Stimulated activated CD4-positive, alpha-beta T cell treated with anti-CD3 and anti-CD28 coated beads, Interleukin-15, amount 100 ng/mL, for 24 hours (primary cell): Measurements from ENCODE around the gene MSS51.
A peak's percentile ranks its signal among the peaks of the same experiment; 100 is the strongest.
"Not testable (repeated sequence)": the region's sequence is repeated elsewhere in the genome, so short reads cannot be mapped to it uniquely, and the experiment has no call there.

Experiments used
- DNase-seq: peaks from one replicate; pipeline ENCODE4 v3.0.0-alpha.2; 2020

MSS51 gene

DNA sequence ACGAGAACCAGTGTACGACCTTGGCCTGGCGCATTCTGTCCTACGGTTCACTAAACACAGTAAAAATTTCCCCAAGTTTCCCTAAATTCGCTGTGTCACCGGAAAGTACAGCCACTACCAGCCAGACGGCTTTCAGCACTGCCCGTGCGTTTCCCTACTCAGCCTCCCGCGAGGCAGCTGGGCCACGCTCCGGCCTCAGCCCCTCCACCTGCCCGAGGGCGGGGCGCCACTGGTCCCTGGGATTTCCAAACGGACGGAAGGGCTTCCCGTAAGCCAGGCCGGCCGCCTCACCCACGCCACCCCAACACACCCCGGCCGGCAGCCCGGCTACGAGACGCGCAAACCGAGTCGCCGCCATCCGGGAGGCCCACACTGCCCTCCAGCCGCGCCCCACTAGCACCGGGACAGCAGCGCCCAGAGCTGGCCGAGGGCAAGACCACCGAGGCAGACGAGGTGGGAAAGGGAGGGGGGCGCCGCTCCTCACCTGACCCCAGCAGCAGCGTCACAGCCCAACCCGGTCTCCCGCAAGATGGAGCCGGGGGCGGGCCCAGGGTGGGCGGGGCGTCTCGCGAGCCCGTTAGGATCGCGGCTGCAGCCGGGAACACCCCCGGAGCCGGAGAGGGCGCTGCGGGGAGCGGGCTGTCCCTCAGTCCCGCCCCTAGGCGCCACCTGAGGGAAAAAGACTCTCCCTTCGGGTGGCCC, 19.7 kb downstream of the MSS51 start, which contains the start of gene ANXA7:
TSS of gene ANXA7 (minus strand) at position 531 of the 702 bp plus-strand sequence. CDS start 13,202 bp downstream, outside the sequence.
- peak; percentile 98 for DNase-seq

- peak; percentile 60 for DNase-seq
Observed at GRCh38 chr10:73413108-73413527, 20.2 kb downstream of the MSS51 start.

DNA sequence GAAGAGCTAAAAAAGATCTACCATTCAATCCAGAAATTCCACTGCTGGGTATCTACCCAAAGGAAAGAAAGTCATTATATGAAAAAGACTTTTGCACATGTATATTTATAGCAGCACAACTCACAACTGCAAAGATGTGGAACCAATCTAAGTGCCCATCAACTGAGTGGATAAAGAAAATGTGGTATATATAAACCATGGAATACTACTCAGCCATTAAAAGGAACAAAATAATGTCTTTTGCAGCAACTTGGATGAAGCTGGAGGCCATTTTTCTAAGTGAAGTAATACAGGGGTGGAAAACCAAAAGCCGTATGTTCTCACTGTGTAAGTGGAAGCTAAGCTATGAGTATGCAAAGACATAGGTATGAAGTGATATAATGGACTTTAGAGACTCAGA, 22.5 kb downstream of the MSS51 start:
- no peak for DNase-seq

- DNase-seq: no peak
Observed at GRCh38 chr10:73408978-73409521, 24.3 kb downstream of the MSS51 start.

- DNase-seq: no peak
Observed at GRCh38 chr10:73408061-73408460, 25.3 kb downstream of the MSS51 start.

- DNase-seq: no peak
Observed at GRCh38 chr10:73407495-73407894, 25.9 kb downstream of the MSS51 start.

DNA sequence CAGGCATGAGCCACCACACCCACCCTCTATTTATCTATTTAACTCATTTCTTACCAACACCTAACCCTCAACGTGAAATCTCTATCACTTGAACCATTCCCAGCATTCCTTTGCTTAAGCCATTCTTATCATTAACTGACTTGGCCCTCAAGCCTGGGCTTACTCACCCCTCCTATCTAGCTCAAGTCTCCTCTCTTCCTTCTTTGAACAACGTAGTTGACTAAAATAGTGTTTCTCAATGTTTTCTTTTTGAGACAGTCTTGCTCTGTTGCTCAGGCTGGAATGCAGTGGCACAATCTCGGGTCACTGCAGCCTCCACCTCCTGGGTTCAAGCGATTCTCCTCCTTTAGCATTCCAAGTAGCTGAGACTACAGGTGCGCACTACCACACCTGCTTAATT, 26.5 kb downstream of the MSS51 start:
- no peak for DNase-seq

- DNase-seq: no peak
Observed at GRCh38 chr10:73405556-73405955, 27.8 kb downstream of the MSS51 start.

DNA sequence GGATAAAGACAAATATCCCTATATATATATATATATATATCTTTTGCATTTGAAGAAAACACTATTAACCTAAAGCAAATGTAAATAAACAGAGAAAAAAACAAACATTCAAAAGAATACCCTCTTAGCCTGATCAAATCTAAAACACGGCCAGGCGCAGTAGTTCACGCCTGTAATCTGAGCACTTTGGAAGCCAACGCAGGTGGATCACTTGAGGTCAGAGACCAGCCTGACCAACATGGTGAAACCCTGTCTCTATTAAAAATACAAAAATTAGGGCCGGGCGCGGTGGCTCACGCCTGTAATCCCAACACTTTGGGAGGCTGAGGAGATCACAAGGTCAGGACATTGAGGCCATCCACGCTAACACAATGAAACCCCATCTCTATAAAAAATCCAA, 28.7 kb downstream of the MSS51 start:
- DNase-seq: no peak

DNA sequence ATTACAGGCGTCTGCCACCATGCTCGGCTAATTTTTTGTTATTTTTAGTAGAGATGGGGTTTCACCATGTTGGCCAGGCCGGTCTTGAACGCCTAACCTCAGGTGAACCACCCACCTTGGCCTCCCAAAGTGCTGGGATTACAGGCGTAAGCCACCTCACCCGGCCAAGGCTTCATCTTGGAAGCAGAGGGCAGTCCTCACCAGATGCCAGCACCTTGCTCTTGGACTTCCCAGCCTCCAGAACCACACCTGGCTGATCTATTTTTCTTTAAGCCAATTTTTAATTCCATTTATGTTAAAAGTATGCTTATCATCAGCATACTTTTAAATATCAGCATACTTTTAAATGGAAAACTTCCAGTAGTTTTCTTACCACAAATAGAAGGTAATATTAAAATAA, 31.7 kb downstream of the MSS51 start:
- DNase-seq: no peak

DNA sequence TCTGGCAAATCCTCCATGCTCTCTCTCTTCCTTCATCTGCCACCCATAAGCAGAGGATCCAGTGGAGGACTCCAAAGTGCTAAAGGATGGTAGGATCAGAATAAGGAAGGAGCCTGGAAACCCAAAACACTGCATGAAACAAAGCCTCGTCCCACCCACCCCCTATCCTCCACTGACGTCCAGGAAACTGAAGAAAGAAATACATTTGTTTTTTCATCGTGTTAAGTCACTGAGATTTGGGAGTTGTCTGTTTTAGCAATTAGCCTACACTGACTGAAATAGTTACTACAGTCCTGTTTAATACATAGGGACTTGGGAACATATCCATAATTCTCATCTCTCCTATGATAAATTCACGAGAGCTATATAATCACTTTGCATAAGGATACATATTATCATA, 34.3 kb downstream of the MSS51 start:
- DNase-seq: no peak

DNA sequence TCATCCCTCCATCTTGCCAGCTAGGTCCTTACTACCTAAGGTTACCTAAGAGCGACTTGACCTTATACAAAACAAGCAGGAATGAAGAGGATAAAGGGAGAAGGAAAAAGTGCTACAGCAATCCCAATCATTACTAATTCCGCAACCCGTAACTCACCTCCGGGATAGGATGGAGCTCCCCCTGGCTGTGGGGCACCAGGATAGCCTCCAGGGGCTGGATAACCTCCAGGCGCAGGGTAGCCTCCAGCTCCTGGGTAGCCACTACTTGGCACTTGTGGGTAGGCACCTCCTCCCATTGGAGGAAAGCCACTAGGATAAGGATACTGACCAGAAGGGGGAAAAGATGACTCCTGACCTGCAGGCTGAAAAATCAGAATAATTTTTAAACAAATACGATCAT, 35.3 kb downstream of the MSS51 start:
- no peak for DNase-seq

GRCh38 chr10:73394325-73394724, 39.0 kb downstream of the MSS51 start:
- DNase-seq: not testable (repeated sequence)

DNA sequence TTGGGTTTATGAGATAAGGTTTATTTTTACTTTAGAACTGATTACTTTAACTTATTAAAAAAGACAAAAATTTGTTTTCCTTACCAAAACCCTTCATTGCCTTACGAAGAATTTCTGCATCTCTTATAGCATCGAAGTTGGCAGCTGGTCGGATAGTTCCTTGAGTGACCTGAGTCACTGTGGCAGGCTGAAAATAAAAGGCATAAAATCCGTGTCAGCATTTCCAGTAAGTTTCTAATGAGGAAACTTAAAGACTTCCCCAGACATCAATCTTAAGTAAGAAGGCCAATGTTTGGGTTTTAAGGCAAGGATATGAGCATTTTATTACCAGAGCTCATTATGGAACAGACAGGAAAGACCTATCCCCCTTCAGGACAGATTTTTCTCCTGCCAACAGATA, 45.1 kb downstream of the MSS51 start:
- DNase-seq: no peak

DNA sequence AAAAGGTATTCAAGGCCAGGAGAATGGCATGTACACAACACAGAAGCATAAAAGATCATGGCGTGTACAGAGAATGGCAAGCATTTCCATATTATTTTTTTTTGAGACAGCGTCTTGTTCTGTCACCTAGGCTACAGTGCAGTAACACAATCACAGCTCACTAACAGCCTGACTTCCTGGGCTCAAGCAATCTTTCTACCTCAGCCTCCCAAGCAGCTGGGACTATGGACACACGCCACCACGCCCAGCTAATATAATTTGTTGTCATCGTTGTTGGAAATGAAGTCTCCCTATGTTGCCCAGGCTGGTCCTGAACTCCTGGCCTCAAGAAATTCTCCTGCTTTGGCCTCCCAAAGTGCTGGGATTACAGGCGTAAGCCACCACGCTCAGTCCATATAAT, 46.8 kb downstream of the MSS51 start:
- no peak for DNase-seq

GRCh38 chr10:73379064-73379748, 54.2 kb downstream of the MSS51 start:
- DNase-seq: no peak

DNA sequence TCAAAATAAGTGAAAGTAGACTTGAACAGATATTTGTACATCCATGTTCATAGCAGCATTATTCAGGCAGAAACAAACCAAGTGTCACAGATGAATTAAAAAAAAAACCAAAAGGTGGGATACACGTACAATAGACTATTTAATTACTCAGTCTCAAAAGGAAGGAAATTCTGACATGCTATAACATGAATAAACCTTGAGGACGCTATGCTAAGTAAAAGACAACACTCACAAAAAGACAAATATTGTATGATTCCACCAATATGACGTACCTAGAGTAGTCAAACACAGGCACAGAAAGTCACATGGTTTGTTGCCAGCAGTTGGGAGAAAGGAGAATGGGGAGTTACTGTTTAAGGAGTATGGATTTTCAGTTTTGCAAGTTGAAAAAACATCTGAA, 56.7 kb downstream of the MSS51 start:
- DNase-seq: no peak
